Femur (tissue), 1 donor: ENCODE results near the gene TMEM37.

Experiments
- DNase-seq: peaks from one replicate; pipeline ENCODE4 v3.0.0-alpha.2; 2017

The TMEM37 gene

DNA sequence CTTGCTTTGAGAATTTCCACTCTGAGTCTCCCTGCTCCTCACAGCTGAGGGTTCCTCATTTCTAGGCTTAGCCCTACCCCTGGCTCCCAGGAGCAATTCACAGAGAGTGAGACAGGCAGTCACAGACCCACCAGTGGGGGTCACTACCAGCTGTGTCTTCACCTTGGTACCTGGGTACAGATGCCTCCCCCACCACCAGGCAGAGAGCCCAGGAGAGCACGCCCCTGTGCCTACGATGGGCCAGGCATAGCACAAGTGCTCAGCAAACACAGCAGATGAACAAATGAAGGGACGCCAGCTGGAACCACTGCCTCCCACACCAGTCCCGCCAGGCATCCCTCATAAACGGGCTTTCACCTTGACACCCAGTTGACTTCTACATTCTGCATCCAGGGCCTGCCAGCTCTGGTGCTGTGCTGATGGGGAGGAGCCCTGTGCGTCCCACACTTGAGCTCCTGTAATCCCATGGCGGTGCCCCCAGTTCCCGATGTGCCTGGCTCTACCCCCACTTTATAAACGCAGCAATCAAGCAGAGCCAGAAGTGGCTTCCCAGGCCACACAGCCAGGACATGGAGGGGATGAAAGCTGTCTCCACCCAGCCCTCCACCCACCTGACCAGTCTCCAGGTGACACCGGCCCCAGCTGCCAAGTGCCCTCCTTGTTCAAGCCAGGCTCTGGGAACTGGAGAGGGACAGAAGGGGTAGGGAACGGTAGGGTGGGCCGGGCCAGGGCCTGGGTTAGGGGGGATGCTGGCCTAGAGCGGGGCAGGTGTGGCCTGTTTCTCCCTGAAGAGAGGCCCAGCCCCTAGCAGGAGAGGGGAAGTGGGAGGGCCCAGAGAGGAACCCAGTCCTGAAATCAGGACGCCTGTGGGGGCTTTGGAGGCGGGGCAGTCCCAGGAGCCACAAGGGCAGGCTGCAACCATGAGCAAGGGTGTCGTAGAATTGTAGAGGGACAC, 50.1 kb downstream of the TMEM37 start:
- DNase-seq: no peak

DNA sequence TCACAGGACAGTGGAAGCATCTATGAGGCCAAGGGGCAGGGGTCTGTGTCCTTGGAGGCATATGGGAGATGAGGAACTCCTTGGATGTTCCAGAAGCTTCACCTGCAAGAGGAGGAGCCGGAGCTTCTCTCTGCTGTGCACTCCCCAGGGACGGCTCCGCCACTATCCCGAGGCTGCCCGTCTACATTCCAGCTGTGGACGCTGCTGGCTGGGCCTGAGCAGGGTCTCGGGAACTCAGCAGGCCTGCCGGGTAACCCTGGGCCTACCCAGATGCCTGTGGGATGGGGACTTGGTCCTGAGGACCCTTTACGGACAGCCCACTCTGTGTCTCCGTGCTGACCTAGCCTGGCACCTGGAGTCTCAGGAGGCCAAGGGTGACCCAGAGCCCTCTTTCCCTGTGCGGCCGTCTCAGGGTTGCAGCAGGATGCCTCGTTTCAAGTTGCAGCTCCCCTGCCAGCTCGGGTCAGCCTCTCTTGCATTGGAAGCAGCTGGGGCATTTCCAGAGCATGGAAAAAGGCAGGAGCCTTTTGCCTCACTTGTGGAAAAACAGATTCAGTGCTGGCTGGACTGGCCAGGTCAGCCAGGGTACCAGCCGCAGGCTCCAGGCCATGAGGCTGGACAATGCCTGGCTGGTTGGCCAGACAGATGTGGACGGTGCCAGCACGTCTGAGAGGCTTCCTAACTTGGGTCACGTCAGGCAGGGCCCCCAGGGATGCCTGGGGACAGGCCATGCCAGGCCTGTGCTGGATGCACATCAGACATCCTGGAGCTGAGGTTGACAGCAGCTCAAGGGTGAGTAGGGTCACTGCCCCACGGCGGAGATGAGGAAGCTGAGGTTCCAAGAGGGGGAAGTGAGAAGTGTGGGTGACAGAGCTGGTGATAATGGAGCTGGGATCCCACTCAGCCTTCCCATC, 51.1 kb downstream of the TMEM37 start:
- peak; percentile 71 for DNase-seq

DNA sequence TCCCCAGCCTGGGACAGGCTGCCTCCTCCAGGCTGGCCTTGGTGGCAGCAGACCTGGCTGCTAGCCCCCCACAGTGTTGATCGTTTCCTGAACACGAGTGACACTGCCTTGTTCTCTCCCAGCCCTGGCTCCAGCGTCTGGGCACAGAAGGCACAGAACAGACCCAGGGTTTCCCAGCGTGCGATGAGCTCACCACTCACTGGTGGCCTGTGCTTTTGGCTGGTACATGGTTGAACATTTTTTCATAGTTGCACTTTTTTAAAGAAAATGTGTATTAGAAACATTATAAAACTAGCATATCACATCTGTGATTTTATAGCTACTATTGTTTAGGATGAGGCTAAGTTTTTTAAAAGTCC, 51.7 kb downstream of the TMEM37 start:
- DNase-seq: no peak

DNA sequence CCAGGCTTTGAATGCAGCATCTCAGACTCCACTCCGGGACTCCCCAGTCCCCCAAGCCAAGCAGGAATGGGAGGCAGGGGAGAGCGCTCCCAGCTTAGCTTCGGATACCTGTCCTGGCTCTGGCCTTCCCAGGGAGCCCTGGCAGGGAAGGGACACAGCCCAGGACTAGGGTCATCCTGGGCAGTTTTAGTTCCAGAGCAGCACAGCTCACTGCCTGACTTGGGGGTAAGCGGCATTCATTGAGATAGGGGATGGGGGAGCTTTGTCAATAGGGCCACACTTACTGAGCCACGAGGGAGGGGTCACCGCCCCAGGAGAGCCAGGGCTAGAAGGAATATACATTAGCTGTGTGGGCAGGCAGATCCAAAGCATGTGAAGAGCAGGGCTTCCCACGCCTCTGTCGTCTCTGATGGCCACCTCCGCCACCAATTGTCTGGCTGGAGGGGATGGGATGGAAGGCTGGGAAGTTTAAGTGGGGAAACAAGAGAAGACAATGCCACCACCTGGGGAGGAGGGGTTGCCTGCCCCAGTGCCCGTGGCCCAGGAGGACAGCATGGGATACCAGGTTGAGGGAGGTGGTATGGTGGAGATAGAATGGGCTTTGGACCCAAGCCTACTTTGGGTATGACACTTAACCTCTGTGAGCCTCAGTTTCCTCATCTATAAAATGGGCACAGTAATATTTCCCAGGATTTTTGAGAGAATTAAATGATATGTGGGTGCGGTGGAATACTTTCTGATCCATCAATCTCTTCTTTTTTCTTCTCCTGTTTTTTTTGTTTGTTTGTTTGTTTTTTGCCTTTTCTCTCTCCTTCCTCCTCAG, 52.5 kb downstream of the TMEM37 start:
- DNase-seq: no peak

DNA sequence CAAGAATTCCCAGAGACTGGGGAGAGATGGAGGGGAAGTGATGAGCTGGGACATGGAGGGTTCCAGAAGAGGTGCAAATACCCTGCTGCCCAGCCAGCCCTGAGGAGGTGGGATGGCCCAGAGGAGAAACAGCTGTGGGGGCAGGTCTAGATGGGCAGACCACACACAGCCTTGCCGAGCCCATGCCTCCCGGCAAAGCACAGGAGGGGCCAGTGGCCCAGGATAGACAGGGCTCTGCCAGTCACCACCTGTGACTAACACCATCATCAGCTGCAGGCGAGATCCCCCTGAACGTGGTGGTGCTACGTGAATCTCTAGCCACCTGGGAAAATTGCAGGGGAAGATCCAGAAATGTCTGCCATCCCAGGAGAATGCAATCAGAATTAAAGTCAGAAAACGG, 53.2 kb downstream of the TMEM37 start:
- no peak for DNase-seq

DNA sequence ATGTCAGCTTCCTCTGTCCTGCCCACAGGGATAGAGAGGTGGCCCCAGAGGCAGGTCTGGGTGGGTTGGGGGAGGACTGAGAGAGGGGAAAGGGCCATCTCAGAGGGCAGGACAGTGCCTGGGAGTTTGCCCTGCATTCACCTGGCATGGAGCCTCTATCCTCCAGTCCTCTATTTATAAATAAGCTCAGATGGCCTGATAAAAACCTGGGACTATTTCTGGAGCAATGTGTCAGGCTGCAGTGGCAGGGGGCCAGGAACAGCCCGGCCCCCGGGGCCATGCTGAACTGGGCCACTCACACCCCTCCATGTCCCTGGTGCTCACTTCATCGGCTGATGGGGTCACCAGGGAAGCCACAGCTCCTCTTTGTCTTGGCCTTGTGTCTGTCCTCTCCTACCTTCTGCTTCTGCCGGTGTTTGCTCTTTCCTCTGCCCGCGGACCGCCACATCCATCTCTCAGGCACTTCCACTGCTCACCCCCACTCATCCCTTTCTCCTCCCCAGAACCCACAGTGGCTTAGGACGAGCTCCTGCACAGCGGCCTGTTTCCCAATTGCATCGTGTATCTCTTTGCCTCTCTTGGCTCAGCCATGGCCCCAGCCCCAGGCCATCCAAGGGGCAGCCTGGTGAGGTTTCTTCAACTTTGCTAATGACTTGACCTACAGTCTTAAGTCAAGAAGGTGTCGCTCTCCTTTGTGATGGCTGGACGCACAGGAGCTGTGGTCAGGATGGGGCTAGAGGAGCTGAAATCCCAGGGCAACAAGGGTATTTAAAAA, 53.9 kb downstream of the TMEM37 start:
- DNase-seq: no peak

DNA sequence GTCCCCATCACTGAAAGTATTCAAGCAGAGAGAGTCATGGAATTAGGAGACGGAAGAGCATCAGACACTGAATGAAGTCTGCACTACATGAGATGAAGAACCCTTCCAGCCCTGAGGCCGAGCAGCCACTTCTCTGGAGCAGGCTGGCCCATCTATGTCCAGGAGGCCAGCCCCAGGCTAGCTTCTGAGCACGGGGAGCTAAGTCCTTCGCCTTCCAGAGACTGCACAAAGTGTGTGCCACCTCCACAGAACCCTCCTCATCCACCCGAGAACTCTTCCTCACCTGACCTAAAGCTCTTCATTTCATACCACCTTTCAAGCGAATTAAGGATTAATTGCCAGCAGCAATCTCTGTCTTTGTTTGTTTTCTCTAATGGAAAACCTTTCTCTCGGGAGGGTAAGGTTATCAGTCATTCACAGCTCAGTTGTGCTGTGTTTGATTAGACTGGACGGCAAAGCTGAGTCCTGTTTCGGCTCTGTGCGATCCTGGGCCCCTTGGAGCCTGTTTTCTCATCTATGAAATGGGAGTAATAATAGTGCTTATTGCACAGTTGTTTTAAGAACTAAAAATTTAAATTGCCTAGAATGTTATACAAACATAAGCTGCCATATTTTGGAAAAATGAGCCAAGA, 54.7 kb downstream of the TMEM37 start:
- no peak for DNase-seq

DNA sequence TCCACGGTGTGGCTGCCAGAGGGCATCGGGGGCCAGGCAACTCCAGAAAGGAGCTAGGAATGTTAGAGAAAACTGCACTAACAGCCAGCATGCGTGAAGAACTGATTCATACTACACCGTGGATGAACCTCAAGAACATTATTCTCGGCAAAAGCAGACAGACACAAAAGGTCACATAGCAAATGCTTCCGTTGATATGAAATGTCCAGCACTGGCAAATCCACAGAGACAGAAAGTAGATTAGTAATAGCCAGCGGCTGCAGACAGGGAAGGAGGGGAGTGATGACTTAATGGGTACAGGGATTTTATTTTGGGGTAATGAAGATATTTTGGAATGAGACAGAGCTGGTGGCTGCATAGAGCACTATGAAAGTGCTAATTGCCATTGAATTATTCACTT, 55.2 kb downstream of the TMEM37 start:
- DNase-seq: no peak

DNA sequence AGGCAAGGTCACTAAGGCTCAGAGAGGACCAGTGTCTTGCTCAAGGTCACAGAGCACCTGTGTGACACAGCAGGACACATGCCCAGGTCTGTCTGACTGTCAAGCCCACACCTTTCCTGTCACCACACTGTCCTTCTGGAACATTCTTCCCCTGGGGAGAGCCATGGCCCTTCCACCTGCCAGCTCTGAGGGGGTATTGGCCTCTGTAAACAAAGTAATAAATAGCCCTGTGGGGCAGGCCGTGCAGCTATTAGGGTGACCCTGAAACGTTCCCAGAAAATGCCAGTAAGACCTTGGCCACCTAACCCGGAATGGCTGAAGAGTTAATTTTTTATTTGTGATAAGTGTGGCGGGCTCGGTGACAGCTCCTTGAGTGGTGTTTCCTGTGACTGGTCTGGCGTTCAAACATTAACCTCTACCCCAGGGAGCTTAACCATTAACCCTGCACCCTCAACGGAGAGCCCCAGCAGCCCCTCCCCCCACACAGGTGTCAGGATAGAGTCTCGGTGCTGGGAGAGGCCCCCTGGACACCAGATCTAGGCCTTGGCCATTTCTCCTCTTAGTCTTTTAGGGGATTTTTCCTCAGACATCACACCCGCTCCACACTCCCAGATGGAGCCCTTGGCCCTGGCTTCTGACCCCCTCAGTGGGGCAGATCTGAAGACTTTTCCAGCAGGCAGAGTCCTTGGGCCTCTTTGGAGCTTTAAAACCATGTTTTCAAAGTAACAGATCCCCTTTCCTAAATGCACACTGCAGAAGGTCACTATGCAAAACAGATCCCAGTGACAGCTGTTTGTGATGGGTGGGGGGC, 56.0 kb downstream of the TMEM37 start:
- DNase-seq: no peak
